Stomach (tissue), 9 donors: Measurements from ENCODE around the gene NEURL1B. TPM values are rescaled to one million over a fixed set of nuclear protein-coding genes. Genes with fewer than 3 reads are reported as not detected.

Experiments used
- DNase-seq, 2 donors: peaks; one replicate each; pipeline versions ENCODE4 v3.0.0 to v3.0.0-alpha.2; 2013 to 2019
- H3K27ac ChIP-seq, 5 donors: fragments of 200-600 bp in 4 of 5; sonication (generic) in 4 of 5; one replicate each; pipeline ENCODE4 v1.5.1; 2013 to 2019; ENCODE audit warnings: mild to moderate bottlenecking in 1 of 5, moderate library complexity in 1 of 5
- H3K27me3 ChIP-seq, 3 donors: fragments of 200-600 bp; sonication (generic); one replicate each; pipeline ENCODE4 v1.5.1; 2017 to 2019; ENCODE audit warnings: mixed run types in 1 of 3
- H3K36me3 ChIP-seq, 4 donors: fragments of 200-600 bp; sonication (generic); 1 replicate in 3 of 4; 2 replicates in 1 of 4; pipeline ENCODE4 v1.5.1; 2016 to 2019
- H3K4me1 ChIP-seq, 4 donors: fragments of 200-600 bp; sonication (generic); one replicate each; pipeline ENCODE4 v1.5.1; 2016 to 2019
- H3K4me3 ChIP-seq, 4 donors: fragments of 200-600 bp; sonication (generic) in 3 of 4; one replicate each; pipeline ENCODE4 v1.5.1; 2016 to 2019; ENCODE audit warnings: mild to moderate bottlenecking in 1 of 4
- H3K9me3 ChIP-seq, 4 donors: fragments of 200-600 bp; sonication (generic); one replicate each; pipeline ENCODE4 v1.5.1; 2016 to 2019
- CTCF ChIP-seq, 7 experiments: fragments of 450-650 bp in 4 of 7; fragments of 200-600 bp in 3 of 7; sonication (generic) in 3 of 7; IDR thresholded peaks; one replicate each; pipeline ENCODE4 v1.5.1; 2016 to 2019; ENCODE audit warnings: antibody characterized with exemption in 7 of 7, control low read depth in 2 of 7, mild to moderate bottlenecking in 1 of 7
- EP300 ChIP-seq: sonication (generic); formaldehyde crosslinking; IDR thresholded peaks from one replicate; pipeline ENCODE4 v1.6.1; 2017; ENCODE audit warnings: antibody characterized with exemption
- POLR2A ChIP-seq, 4 donors: fragments of 450-650 bp; IDR thresholded peaks; one replicate each; pipeline ENCODE4 v1.6.1; 2016; ENCODE audit warnings: antibody characterized with exemption in 4 of 4, control low read depth in 2 of 4, mild to moderate bottlenecking in 1 of 4, moderate library complexity in 1 of 4
- POLR2AphosphoS5 ChIP-seq, 3 donors: sonication (generic); formaldehyde crosslinking; IDR thresholded peaks; one replicate each; pipeline ENCODE4 v1.6.1; 2016; ENCODE audit warnings: antibody characterized with exemption in 3 of 3
- WGBS, 5 donors: extraction: QIAGEN DNeasy Blood & Tissue Kit in 3 of 5; methylation state at CpG; one replicate each; pipeline versions ENCODE4 v1.1.5 to v1.1.7; 2013 to 2018; 5-methylcytosine and 5-hydroxymethylcytosine counted together
- intact Hi-C: fragments of 100-400 bp; cut with DNase I; formaldehyde crosslinking; loops from one replicate; pipeline ENCODE4 v1.15.1; 2023; ENCODE audit warnings: low total_unique reads
- polyA plus RNA-seq, 3 donors: library from polyadenylated mRNA; stranded (reverse); fragments of 200-250 nt; gene quantifications; one replicate each; pipeline ENCODE4 v1.2.3, GENCODE V29; 2013
- total RNA-seq, 5 donors: library from RNA; depleted of rRNA; stranded (reverse); fragments of >200 nt; gene quantifications; one replicate each; pipeline versions ENCODE4 v1.1.0 to v1.2.3, GENCODE V29; 2014 to 2016
- donor health status: healthy with polysubstance abuse.
- donor health status: Bipolar disorder and iron deficiency.
- donor health status: healthy.

NEURL1B gene
- total and polyA plus RNA-seq, 8 donors, result 2.7 to 60.3 (median 9.8) TPM

- TF ChIP-seq POLR2AphosphoS5 (IDR thresholded peaks at IDR 0.05), result no peak
- no peak for TF ChIP-seq POLR2A (IDR thresholded peaks at IDR 0.05)
- TF ChIP-seq EP300, result no peak
- TF ChIP-seq CTCF (IDR thresholded peaks at IDR 0.05), result no peak
- H3K9me3 ChIP-seq, result no peaks in the 10 kb centered on the region
- 89 to 92% (median 91%) methylated on average over 9 of the region's 9 CpGs for WGBS, 5 donors
- H3K4me3 ChIP-seq, result no peak overlapping the region
- intact Hi-C loops, result no loop called here
- DNase-seq, result no peak
- no peaks in the 10 kb centered on the region for H3K27me3 ChIP-seq
- H3K4me1 ChIP-seq, result no peaks in the 10 kb centered on the region
- H3K27ac ChIP-seq, result no peak overlapping the region
- H3K36me3 ChIP-seq, result no peaks in the 10 kb centered on the region
Measured at GRCh38 chr5:172623313-172623980, 17.6 kb upstream of the NEURL1B start.

DNA sequence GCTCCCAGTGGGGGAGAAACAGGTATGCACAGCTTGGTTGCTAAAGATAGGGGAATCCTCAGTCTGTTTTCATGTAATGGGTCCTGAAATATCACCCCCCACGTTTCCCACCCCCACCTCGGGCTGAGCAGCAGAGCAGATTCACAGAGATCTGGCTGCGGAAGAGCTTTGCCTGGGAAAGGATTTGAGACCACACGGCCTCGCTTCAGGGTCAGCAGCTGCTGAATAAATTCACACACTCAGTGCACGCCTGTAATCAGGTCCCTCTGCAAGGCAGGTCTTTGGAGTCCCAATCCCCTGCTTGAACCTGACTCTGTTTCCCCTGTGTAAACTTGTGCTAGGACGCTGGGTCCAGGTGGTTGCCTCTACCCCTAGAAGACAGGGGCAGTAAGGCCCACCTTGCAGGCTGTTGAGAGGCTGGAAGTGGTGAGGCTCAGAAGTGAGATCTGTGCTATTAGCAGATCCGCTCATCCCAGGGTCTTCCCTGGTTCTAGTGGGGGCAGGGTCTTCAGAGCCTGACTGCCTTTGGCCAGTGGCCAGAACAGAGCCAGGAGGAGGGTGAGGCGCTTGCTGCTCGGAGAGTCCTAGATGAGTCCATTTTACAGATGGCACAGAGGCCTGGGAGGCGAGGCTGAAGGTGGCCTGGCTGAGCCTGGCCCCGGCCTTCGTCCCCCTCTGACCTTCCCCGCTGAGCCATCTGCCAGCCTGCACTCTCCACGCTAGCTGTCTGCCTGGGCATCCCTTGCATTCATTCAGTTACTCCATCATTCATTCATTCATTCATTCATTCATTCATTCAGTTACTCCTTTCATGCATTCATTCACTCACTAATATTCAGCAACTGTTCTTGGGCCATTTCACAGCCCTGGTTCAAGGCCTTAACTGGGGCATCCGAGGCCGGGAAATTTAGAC lies 16.7 kb upstream of the NEURL1B start:
- no peaks in the 10 kb centered on the region for H3K36me3 ChIP-seq
- no peaks in the 10 kb centered on the region for H3K9me3 ChIP-seq
- WGBS, 5 donors, result 82 to 87% (median 84%) methylated on average over 13 to 17 of the region's 17 CpGs
- H3K27ac ChIP-seq, result no peak overlapping the region
- no peak overlapping the region for H3K4me3 ChIP-seq
- intact Hi-C loops, result no loop called here
- DNase-seq, result no peak
- H3K4me1 ChIP-seq, result no peaks in the 10 kb centered on the region
- H3K27me3 ChIP-seq, result no peaks in the 10 kb centered on the region
- TF ChIP-seq CTCF (IDR thresholded peaks at IDR 0.05) (no peak), POLR2A (IDR thresholded peaks at IDR 0.05) (no peak), EP300 (no peak), POLR2AphosphoS5 (IDR thresholded peaks at IDR 0.05) (no peak)

DNA sequence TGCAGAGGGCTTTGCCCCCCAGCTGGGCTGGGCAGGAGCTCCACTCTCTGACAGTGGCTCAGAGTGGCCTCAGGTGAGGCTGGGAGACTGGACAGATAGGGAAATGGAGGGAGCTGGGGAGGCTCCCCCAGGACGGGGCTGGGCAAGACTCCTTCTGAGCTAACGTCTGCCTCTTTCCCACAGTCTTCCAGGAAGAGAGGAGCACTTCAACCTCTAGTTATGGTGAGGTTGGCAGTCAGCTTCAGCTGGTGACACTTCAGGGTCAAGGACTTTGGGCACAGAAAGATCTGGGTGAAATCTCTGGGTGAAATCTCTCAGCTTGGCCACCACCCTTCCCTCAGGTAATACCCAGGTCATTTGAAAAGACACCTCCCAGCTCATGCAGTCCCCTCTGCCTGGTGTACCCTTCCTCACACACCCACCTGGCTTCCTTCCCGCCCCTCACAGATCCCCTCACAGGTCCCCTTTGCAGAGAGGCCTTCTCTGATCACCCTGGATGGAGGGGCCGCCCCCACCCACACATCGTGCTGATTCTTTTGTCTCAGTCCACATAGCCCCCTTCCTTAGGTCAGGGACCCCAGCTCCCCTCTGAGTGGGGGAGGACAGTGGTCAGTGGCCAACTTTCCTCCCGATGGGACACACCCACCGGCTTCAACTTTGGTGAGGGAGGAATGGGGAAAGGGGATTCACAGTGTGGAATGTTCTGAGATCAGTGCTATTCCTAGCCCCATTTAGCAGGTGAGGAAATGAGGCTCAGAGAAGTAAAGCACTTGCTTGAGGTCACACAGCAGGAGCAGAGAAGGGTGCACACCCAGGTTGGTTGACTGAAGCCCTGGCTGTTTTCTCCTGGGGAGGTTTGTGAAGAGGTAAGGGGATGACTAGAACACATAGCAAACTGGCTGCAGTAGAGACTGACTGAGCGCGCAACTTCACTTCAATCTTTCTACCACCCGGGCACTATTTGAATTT lies 15.8 kb upstream of the NEURL1B start:
- no peak for DNase-seq
- Histone ChIP-seq H3K4me1 (no peaks in the 10 kb centered on the region), H3K9me3 (no peaks in the 10 kb centered on the region), H3K4me3 (no peak overlapping the region), H3K36me3 (no peaks in the 10 kb centered on the region), H3K27me3 (no peaks in the 10 kb centered on the region), H3K27ac (no peak overlapping the region)
- intact Hi-C loops, result no loop called here
- TF ChIP-seq EP300 (no peak), POLR2AphosphoS5 (IDR thresholded peaks at IDR 0.05) (no peak), POLR2A (IDR thresholded peaks at IDR 0.05) (no peak), CTCF (IDR thresholded peaks at IDR 0.05) (no peak)
- WGBS, 5 donors, result 71 to 84% (median 76%) methylated on average over 10 of the region's 10 CpGs
